ENCODE results near the gene PALLD.

PALLD gene

GRCh38 chr4:168877511-168878491, 380.9 kb downstream of the PALLD start:
- no peak for DNase-seq (ENCODE audit: low spot score)

DNA sequence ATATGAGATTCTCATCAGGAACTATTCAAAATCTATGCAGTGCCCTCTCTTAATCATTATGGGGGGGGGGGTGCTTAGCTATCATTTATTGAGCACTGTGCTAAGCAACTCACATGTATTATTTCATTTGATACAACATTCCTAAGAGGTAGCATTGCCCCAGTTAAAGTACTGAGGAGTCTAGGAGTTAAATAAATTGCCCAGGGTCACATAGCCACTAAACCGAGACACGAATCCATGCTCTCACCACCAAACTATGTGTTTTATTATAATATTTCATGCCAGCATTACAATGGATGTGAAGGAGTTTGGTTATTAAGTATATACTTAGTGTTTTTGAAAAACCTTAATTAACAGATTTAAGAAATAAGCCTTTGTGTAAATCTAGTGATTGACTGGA, 381.8 kb downstream of the PALLD start:
- DNase-seq (ENCODE audit: low spot score) = no peak

- no peak for DNase-seq (ENCODE audit: low spot score)
These were observed 382.3 kb downstream of the PALLD start for GRCh38 chr4:168879188-168879587.

- no peak for DNase-seq (ENCODE audit: low spot score)
These were observed 383.3 kb downstream of the PALLD start for GRCh38 chr4:168880072-168880675.

GRCh38 chr4:168880811-168881595, 384.2 kb downstream of the PALLD start:
- DNase-seq (ENCODE audit: low spot score) = no peak

- DNase-seq (ENCODE audit: low spot score) = no peak
These were observed 385.0 kb downstream of the PALLD start for GRCh38 chr4:168881781-168882420.

GRCh38 chr4:168882650-168883233, 385.9 kb downstream of the PALLD start:
- DNase-seq (ENCODE audit: low spot score) = no peak

GRCh38 chr4:168883513-168883912, 386.7 kb downstream of the PALLD start:
- DNase-seq (ENCODE audit: low spot score) = no peak

- no peak for DNase-seq (ENCODE audit: low spot score)
These were observed 387.6 kb downstream of the PALLD start for GRCh38 chr4:168884251-168885124.

DNA sequence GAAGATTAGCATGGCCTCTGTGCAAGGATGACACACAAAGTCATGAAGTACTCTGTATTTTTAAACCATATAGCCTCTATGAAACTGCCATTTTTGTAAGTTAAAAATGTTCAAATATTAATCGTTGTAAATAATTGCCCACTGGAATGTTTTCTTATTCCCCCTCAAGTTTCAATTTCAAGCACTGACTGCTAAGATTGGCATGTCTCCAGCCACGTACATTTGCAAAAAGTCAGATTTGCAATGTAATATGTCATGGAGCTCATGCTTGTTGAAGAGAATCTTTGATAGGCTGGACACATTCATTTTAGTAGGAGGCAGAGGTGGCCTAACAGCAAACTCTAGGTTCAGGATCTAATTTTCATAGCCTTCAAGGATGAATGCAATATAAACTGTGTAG, 388.5 kb downstream of the PALLD start:
- no peak for DNase-seq (ENCODE audit: low spot score)

GRCh38 chr4:168886351-168886750, 389.5 kb downstream of the PALLD start:
- no peak for DNase-seq (ENCODE audit: low spot score)

- peak; percentile 69 for DNase-seq (ENCODE audit: low spot score)
These were observed 391.0 kb downstream of the PALLD start for GRCh38 chr4:168887809-168888208.

- DNase-seq (ENCODE audit: low spot score) = no peak
These were observed 391.9 kb downstream of the PALLD start for GRCh38 chr4:168888715-168889215.

DNA sequence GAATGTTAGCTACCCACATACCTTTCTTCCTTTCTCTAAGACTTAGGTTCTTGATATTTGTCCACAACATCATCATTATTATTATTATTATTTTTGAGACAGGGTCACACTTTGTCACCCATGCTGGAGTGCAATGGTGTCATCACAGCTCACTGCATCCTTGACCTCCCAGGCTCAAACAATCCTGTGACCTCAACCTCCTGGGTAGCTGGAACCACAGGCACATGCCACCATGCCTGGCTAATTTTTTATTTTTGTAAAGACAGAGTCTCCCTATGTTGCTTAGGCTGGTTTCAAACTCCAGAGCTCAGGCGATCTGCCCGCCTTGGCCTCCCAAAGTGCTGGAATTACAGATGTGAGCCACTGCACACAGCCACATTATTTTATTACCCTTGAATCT, 394.2 kb downstream of the PALLD start:
- no peak for DNase-seq (ENCODE audit: low spot score)

DNA sequence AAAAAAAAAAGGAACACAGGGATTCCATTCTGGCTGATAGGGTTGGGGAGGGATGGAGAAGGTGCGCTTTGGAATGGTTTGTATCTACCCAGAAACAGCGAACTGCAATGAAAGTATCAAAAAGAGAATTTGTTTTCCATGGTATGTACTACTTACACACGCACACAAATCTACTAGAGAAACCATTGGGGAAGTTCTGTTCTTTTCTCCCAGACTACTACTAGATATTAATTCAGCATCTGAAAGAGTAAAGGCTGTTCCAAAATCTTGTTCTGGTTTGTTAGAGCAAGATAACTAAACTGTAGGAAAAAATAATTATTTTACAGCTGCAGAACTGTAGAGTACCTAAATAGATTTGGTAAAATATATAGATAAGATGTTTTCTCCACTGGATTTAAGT, 394.8 kb downstream of the PALLD start:
- DNase-seq (ENCODE audit: low spot score) = no peak

GRCh38 chr4:168892475-168892874, 395.6 kb downstream of the PALLD start:
- no peak for DNase-seq (ENCODE audit: low spot score)

DNA sequence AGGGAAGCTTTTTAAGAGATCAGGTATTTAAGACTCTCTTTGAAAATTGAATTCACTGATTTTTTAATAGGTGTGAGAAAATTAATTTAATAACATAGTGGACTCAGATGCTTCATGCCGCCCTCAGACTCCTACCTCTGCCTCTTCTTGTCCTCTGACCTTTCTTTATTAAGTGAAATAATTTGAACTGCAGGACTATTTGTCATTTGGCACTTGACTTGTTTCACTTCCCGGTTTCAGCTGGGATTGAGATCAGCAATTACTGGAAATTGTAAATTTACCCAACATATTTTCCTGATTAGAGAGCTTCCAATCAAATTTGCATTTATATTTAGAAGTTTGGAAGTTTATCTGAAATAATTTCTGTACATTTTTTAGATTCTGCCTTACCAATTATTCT, 396.4 kb downstream of the PALLD start:
- no peak for DNase-seq (ENCODE audit: low spot score)

GRCh38 chr4:168893807-168894206, 397.0 kb downstream of the PALLD start:
- DNase-seq (ENCODE audit: low spot score) = no peak

DNA sequence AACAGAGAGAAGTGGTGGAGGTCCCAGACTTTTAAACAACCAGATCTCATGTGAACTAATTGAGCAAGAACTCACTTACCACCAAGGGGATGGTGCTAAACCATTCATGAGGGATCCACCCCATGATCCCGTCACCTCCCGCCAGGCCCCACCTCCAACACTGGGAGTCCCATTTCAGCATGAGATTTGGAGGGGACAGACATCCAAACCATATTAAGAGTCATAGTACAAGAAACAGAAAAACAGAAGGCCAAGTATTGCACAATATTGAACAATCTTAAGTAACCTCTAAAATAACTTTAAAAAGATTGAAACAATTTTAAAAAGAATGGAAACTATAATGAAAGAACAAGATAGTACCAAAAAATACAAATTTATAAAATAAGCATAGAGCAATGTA, 403.2 kb downstream of the PALLD start:
- DNase-seq (ENCODE audit: low spot score) = no peak

DNA sequence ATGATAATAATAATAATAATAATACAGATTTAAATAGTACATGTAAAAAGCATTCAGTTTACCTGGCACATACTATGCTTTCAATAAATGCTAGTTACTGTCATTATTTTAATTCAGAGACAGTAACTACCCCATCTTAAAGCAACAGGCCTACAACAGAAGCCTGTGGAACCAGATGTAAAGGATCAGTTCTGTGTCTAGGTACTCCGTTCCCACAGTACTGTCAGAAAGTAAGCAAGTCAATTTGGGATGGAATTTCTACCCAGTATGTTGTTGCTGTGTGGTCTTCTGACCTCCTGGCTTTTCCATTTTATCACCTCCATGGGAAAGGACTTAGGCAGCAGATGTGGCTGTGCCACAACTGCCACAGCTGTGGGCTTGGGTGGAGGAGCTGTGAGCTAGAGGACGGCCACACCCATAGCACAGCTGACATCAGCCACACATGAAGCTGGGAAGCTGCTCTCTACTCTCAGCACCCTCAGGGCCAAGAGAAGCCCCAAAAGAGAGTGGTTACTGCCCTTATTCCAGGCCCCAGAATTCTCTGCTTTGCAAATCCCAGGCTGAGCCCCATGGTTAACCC, 410.4 kb downstream of the PALLD start:
- DNase-seq (ENCODE audit: low spot score) = no peak

Measured in COLO829 (cell line).